ENCODE measurements around the gene ZNF787.

Gene ZNF787

GRCh38 chr19:56117889-56118288 is 3.2 kb downstream of the ZNF787 start:
- Histone ChIP-seq H3K4me3 (ENCODE audit: low read length) (no peak overlapping the region), H3K4me1 (ENCODE audit: control insufficient read depth, insufficient read depth, low read length) (peaks cover 25% of the 10 kb centered on the region), H3K9ac (ENCODE audit: low read depth, low read length) (no peak overlapping the region)

GRCh38 chr19:56117376-56117884 is 3.7 kb downstream of the ZNF787 start:
- Histone ChIP-seq H3K4me3 (ENCODE audit: low read length) (no peak overlapping the region), H3K27me3 (ENCODE audit: control insufficient read depth, insufficient read depth, low read length) (no peaks in the 10 kb centered on the region), H3K4me2 (ENCODE audit: low read length) (no peak overlapping the region), H3K4me1 (ENCODE audit: control insufficient read depth, insufficient read depth, low read length) (peaks cover 25% of the 10 kb centered on the region), H3K36me3 (ENCODE audit: insufficient read depth, low read length) (peaks cover 10% of the 10 kb centered on the region), H3K9me3 (replicated peaks; ENCODE audit: low read length) (no peaks in the 10 kb centered on the region), H3K9ac (ENCODE audit: low read depth, low read length) (no peak overlapping the region)

More at GRCh38 chr19:56117889-56118288, 3.2 kb downstream of the ZNF787 start:
- Histone ChIP-seq H3K27me3 (ENCODE audit: control insufficient read depth, insufficient read depth, low read length) (no peaks in the 10 kb centered on the region), H3K36me3 (ENCODE audit: insufficient read depth, low read length) (peaks cover 10% of the 10 kb centered on the region), H3K4me2 (ENCODE audit: low read length) (no peak overlapping the region), H3K9me3 (replicated peaks; ENCODE audit: low read length) (no peaks in the 10 kb centered on the region)

- no peak overlapping the region for H3K9ac ChIP-seq (ENCODE audit: low read depth, low read length)
- peaks cover 10% of the 10 kb centered on the region for H3K36me3 ChIP-seq (ENCODE audit: insufficient read depth, low read length)
- no peaks in the 10 kb centered on the region for H3K9me3 ChIP-seq (replicated peaks; ENCODE audit: low read length)
- H3K4me2 ChIP-seq (ENCODE audit: low read length): no peak overlapping the region
- peaks cover 27% of the 10 kb centered on the region for H3K4me1 ChIP-seq (ENCODE audit: control insufficient read depth, insufficient read depth, low read length)
- H3K27me3 ChIP-seq (ENCODE audit: control insufficient read depth, insufficient read depth, low read length): no peaks in the 10 kb centered on the region
- no peak overlapping the region for H3K4me3 ChIP-seq (ENCODE audit: low read length)
These were observed 4.5 kb downstream of the ZNF787 start for GRCh38 chr19:56116606-56117005.

GRCh38 chr19:56115490-56115889 is 5.6 kb downstream of the ZNF787 start:
- Histone ChIP-seq H3K9me3 (replicated peaks; ENCODE audit: low read length) (no peaks in the 10 kb centered on the region), H3K36me3 (ENCODE audit: insufficient read depth, low read length) (peaks cover 12% of the 10 kb centered on the region), H3K9ac (ENCODE audit: low read depth, low read length) (no peak overlapping the region), H3K27me3 (ENCODE audit: control insufficient read depth, insufficient read depth, low read length) (no peaks in the 10 kb centered on the region), H3K4me2 (ENCODE audit: low read length) (no peak overlapping the region), H3K4me1 (ENCODE audit: control insufficient read depth, insufficient read depth, low read length) (peaks cover 37% of the 10 kb centered on the region), H3K4me3 (ENCODE audit: low read length) (no peak overlapping the region)

DNA sequence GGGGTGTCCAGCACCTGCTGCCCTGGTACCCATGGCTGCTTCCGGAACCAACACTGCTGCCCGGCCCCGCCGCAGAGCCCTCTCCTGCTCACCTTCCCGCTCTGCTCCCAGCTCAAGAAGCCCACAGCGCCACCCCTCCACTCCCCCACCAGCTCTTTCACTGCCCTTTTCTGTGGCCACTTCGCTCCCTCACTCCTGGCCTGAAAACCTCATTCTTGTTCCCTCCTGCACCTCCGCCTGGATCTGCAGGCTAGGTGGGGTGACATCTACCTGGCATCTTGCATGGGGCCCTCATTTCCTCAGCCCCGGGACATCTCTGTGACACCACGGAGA is 6.4 kb downstream of the ZNF787 start:
- Histone ChIP-seq H3K9me3 (replicated peaks; ENCODE audit: low read length) (no peaks in the 10 kb centered on the region), H3K27me3 (ENCODE audit: control insufficient read depth, insufficient read depth, low read length) (no peaks in the 10 kb centered on the region), H3K4me1 (ENCODE audit: control insufficient read depth, insufficient read depth, low read length) (peaks cover 36% of the 10 kb centered on the region), H3K36me3 (ENCODE audit: insufficient read depth, low read length) (peaks cover 12% of the 10 kb centered on the region), H3K4me3 (ENCODE audit: low read length) (no peak overlapping the region), H3K4me2 (ENCODE audit: low read length) (no peak overlapping the region), H3K9ac (ENCODE audit: low read depth, low read length) (no peak overlapping the region)

GRCh38 chr19:56114051-56114777 is 6.9 kb downstream of the ZNF787 start:
- Histone ChIP-seq H3K9ac (ENCODE audit: low read depth, low read length) (no peak overlapping the region), H3K9me3 (replicated peaks; ENCODE audit: low read length) (no peaks in the 10 kb centered on the region), H3K4me2 (ENCODE audit: low read length) (no peak overlapping the region), H3K27me3 (ENCODE audit: control insufficient read depth, insufficient read depth, low read length) (no peaks in the 10 kb centered on the region), H3K36me3 (ENCODE audit: insufficient read depth, low read length) (peaks cover 12% of the 10 kb centered on the region), H3K4me1 (ENCODE audit: control insufficient read depth, insufficient read depth, low read length) (peaks cover 33% of the 10 kb centered on the region), H3K4me3 (ENCODE audit: low read length) (no peak overlapping the region)

DNA sequence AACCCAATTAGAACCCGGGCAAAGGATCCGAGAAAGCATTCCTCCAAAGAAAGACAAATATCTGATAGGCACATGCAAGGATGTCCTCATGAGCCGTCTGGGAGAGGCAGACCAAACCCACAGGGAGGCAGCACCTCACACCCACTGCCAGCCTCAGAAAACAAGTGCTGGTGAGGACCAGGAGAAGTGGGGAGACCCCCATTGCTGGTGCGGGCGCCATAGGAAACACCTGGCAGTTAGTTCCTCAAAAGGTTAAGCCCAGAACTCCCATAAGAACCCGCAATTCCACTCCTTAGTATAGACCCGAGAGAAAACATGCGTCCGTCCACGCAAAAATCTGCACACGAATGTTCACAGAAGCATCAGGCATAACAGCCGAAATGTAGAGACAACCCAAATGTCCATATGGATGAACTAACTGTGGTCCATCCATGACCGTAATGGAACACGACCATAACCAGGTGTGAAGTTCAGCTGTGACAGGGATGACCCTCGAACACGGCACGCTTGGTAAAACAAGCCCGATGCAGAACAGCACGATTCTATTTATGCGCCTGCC is 7.9 kb downstream of the ZNF787 start:
- Histone ChIP-seq H3K9me3 (replicated peaks; ENCODE audit: low read length) (no peaks in the 10 kb centered on the region), H3K27me3 (ENCODE audit: control insufficient read depth, insufficient read depth, low read length) (no peaks in the 10 kb centered on the region), H3K4me3 (ENCODE audit: low read length) (no peak overlapping the region), H3K9ac (ENCODE audit: low read depth, low read length) (no peak overlapping the region), H3K4me2 (ENCODE audit: low read length) (no peak overlapping the region), H3K36me3 (ENCODE audit: insufficient read depth, low read length) (peaks cover 12% of the 10 kb centered on the region), H3K4me1 (ENCODE audit: control insufficient read depth, insufficient read depth, low read length) (peaks cover 37% of the 10 kb centered on the region)

DNA sequence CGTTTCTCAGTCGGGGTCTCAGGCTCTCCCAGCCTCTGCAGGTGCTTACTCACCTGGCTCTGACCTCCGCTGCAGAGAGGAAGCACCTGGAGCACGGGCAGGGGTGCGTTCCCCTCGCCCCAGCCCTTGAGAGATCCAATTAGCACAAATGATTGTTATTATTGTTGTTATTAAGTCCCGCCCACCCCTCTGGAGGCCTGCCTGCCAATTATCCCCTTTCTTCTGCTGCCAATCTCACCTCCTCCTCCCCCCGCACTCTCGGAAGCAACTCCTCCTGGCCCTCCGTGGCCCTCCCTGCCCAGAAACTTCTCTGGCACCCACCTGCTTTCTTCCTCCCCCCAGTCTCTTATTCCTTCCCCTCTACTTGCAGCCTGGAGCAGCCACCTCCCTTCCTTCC is 8.8 kb downstream of the ZNF787 start:
- Histone ChIP-seq H3K9ac (ENCODE audit: low read depth, low read length) (no peak overlapping the region), H3K9me3 (replicated peaks; ENCODE audit: low read length) (no peaks in the 10 kb centered on the region), H3K4me3 (ENCODE audit: low read length) (no peak overlapping the region)

DNA sequence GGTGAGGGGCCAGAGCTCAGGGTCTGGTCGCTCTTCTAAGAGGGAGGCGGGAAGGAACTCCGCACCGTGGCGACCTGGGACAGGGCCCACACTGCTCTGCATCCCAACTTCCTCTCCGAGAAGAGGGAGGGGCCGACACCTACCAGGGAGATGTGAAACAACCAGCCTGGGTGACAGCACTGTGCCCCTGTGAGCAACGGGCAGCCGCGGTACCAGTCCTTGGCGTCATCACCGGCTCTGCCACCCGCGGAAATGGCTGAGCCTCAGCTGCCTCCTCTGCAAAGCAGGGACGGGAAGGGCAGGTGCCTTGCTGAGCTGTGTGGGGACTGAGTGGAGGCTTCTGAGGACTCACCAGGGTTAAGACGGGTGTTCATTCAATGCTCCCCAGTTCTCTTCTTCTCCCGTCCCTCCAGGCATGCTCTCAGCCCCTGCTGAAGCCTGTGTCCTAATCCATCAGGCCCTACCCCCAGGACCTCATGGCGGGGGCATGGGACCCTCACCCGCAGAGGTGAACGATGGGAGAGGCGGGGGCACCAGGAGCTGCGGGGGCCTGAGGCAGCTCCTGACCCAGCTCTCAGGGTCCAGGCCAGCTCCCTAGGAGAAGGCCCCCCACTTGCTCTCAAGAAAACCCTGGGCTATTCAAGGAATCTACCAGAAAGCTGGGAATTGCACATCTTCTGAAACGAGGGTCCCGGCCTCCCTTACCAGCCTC is 9.3 kb downstream of the ZNF787 start:
- Histone ChIP-seq H3K9me3 (replicated peaks; ENCODE audit: low read length) (no peaks in the 10 kb centered on the region), H3K4me1 (ENCODE audit: control insufficient read depth, insufficient read depth, low read length) (peaks cover 37% of the 10 kb centered on the region), H3K4me3 (ENCODE audit: low read length) (no peak overlapping the region), H3K36me3 (ENCODE audit: insufficient read depth, low read length) (peaks cover 13% of the 10 kb centered on the region), H3K27me3 (ENCODE audit: control insufficient read depth, insufficient read depth, low read length) (no peaks in the 10 kb centered on the region), H3K4me2 (ENCODE audit: low read length) (peak overlapping the region; percentile 50), H3K9ac (ENCODE audit: low read depth, low read length) (peak overlapping the region; percentile 18)

More for the DNA sequence above, 8.8 kb downstream of the ZNF787 start:
- Histone ChIP-seq H3K36me3 (ENCODE audit: insufficient read depth, low read length) (peaks cover 8% of the 10 kb centered on the region), H3K27me3 (ENCODE audit: control insufficient read depth, insufficient read depth, low read length) (no peaks in the 10 kb centered on the region), H3K4me1 (ENCODE audit: control insufficient read depth, insufficient read depth, low read length) (peaks cover 37% of the 10 kb centered on the region), H3K4me2 (ENCODE audit: low read length) (no peak overlapping the region)

DNA sequence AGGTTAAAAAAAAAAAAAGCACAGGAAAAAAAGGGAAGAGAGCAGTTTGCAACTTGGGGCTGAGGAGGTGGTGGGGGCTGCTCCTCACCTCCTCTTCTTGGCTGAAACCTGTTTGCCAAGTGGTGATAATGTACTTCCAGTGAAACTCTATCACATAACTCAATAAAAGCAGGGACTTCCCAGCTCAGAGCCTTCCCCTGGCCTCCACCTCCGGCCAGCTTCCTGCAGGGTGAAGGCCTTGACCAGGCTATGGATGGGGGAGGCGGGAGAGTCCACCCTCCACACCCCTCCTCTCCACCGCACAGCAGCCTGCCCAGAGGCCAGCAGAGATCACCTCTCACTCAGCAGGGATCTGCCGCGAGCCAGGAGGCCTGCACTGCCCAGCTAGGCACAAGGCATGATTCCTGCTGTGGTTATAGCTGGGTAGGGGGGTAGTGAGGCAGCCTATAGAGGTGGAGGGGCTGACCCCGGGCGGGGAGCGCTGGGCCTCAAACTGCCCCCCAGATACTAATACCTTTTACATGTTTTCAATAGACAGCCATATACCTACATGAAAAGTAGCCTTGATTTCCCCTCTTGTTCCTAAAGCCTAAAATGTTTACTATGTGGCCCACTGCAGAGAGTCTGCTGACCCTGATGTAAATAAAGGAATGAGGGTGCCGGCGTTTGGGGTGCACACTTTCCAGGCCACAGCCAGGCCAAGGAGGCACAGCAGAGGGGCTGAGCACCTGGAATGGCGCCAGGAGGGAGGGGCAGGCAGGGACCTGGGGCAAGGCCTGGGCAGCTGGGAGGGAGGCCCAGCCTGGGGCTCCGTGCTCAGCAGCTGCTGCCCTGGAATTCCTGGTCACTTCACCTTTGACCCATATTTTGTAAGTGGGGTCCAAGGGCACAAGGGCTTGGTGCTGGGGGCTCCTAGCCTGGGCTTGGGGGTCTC is 10.3 kb downstream of the ZNF787 start:
- Histone ChIP-seq H3K4me3 (ENCODE audit: low read length) (no peak overlapping the region), H3K27me3 (ENCODE audit: control insufficient read depth, insufficient read depth, low read length) (no peaks in the 10 kb centered on the region), H3K9ac (ENCODE audit: low read depth, low read length) (peak overlapping the region; percentile 18), H3K4me2 (ENCODE audit: low read length) (peak overlapping the region; percentile 50), H3K9me3 (replicated peaks; ENCODE audit: low read length) (no peaks in the 10 kb centered on the region), H3K36me3 (ENCODE audit: insufficient read depth, low read length) (peaks cover 20% of the 10 kb centered on the region), H3K4me1 (ENCODE audit: control insufficient read depth, insufficient read depth, low read length) (peaks cover 37% of the 10 kb centered on the region)

GRCh38 chr19:56109226-56109625 is 11.9 kb downstream of the ZNF787 start:
- Histone ChIP-seq H3K9ac (ENCODE audit: low read depth, low read length) (no peak overlapping the region), H3K4me2 (ENCODE audit: low read length) (peak overlapping the region; percentile 55), H3K27me3 (ENCODE audit: control insufficient read depth, insufficient read depth, low read length) (no peaks in the 10 kb centered on the region), H3K4me1 (ENCODE audit: control insufficient read depth, insufficient read depth, low read length) (peaks cover 37% of the 10 kb centered on the region), H3K4me3 (ENCODE audit: low read length) (no peak overlapping the region), H3K36me3 (ENCODE audit: insufficient read depth, low read length) (peaks cover 16% of the 10 kb centered on the region), H3K9me3 (replicated peaks; ENCODE audit: low read length) (no peaks in the 10 kb centered on the region)

Data from skeletal muscle satellite cell (primary cell).